DND-41 (cell line): ENCODE results near the gene ABCF2.

Experiments used
- EZH2 ChIP-seq: IDR thresholded peaks from 3 replicates; pipeline ENCODE4 v1.6.1; 2012; ENCODE audit warnings: borderline replicate concordance, low read depth, mild to moderate bottlenecking, moderate library complexity, low read length, inconsistent platforms; ENCODE audit not compliant: severe bottlenecking
- TF ChIP-seq, protein P1 (sequence below): IDR thresholded peaks from 2 replicates; pipeline ENCODE4 v1.5.1; 2012; ENCODE audit warnings: borderline replicate concordance, low read length, moderate library complexity, mild to moderate bottlenecking; ENCODE audit not compliant: poor library complexity, severe bottlenecking; ENCODE audit errors: extremely low read depth

DNA sequence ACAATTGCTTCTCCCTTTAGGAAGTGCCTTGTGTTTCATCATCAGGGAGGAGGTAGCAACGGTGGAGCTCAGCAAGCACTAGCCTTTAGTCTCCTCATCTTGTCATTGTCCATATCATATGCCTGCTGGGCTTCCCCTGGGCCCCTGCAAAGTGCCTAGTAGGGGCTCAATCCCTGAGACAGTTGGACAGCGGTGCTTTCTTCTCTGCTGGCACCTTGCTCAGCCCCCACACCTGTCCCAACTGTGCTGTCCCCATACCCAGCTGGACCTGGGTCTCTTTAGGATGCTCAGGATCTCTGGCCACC is 16.0 kb upstream of the ABCF2 start:
- TF ChIP-seq, protein P1, sequence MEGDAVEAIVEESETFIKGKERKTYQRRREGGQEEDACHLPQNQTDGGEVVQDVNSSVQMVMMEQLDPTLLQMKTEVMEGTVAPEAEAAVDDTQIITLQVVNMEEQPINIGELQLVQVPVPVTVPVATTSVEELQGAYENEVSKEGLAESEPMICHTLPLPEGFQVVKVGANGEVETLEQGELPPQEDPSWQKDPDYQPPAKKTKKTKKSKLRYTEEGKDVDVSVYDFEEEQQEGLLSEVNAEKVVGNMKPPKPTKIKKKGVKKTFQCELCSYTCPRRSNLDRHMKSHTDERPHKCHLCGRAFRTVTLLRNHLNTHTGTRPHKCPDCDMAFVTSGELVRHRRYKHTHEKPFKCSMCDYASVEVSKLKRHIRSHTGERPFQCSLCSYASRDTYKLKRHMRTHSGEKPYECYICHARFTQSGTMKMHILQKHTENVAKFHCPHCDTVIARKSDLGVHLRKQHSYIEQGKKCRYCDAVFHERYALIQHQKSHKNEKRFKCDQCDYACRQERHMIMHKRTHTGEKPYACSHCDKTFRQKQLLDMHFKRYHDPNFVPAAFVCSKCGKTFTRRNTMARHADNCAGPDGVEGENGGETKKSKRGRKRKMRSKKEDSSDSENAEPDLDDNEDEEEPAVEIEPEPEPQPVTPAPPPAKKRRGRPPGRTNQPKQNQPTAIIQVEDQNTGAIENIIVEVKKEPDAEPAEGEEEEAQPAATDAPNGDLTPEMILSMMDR: no peak
- no peak for TF ChIP-seq EZH2
